22Rv1 (cell line): ENCODE results near the gene SIRT2.

Experiments
- ZFX ChIP-seq: fragments of 450-650 bp; IDR thresholded peaks from 2 replicates; pipeline ENCODE4 v1.6.1; 2017; ENCODE audit warnings: antibody characterized with exemption, borderline replicate concordance
- TF ChIP-seq, protein P1 (sequence below): fragments of 450-650 bp; IDR thresholded peaks from 2 replicates; pipeline ENCODE4 v1.5.1; 2017; ENCODE audit warnings: mild to moderate bottlenecking

DNA sequence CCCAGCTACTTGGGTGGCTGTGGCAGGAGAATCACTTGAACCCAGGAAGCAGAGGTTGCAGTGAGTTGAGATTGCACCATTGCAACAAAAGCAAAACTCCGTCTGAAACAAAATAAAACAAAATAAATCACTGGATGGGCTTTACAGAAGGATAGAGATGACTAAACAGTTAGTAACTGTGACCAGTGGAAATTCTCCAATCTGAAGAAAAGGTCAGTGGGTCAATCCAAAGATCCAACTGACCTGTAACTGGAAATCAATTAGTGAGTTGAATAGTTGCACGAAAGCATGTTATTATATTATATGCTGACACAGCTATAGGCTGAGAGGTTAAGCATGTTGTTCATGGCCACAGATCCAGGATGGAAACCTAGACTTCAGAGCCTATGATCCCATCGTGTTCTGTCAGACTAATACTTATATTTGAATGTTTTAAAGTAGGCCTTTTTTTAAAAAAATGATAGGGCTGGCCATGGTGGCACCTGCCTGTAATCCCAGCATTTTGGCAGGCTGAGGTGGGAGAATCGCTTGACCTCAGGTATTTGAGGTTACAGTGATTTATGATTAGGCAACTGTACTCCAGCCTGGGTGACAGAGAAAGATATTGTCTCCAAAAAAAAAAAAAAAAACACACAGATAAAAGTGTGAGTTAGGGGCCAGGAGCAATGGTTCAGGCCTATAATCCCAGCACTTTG is 69.2 kb downstream of the SIRT2 start:
- TF ChIP-seq, protein P1, sequence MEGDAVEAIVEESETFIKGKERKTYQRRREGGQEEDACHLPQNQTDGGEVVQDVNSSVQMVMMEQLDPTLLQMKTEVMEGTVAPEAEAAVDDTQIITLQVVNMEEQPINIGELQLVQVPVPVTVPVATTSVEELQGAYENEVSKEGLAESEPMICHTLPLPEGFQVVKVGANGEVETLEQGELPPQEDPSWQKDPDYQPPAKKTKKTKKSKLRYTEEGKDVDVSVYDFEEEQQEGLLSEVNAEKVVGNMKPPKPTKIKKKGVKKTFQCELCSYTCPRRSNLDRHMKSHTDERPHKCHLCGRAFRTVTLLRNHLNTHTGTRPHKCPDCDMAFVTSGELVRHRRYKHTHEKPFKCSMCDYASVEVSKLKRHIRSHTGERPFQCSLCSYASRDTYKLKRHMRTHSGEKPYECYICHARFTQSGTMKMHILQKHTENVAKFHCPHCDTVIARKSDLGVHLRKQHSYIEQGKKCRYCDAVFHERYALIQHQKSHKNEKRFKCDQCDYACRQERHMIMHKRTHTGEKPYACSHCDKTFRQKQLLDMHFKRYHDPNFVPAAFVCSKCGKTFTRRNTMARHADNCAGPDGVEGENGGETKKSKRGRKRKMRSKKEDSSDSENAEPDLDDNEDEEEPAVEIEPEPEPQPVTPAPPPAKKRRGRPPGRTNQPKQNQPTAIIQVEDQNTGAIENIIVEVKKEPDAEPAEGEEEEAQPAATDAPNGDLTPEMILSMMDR, result no peak
- TF ChIP-seq ZFX, result no peak
